Tibial nerve (tissue), 4 donors: ENCODE measurements around the gene TTC27.

ENCODE experiments used
- EP300 ChIP-seq, 2 donors: sonication (generic); formaldehyde crosslinking; IDR thresholded peaks; one replicate each; pipeline ENCODE4 v1.6.1; 2017; ENCODE audit warnings: antibody characterized with exemption in 2 of 2, mild to moderate bottlenecking in 1 of 2
- TF ChIP-seq, protein P1 (sequence below), 5 experiments: fragments of 200-600 bp in 3 of 5; fragments of 450-650 bp in 2 of 5; sonication (generic) in 3 of 5; IDR thresholded peaks; one replicate each; pipeline ENCODE4 v1.5.1; 2016 to 2019; ENCODE audit warnings: antibody characterized with exemption in 5 of 5, mild to moderate bottlenecking in 3 of 5, moderate library complexity in 2 of 5

DNA sequence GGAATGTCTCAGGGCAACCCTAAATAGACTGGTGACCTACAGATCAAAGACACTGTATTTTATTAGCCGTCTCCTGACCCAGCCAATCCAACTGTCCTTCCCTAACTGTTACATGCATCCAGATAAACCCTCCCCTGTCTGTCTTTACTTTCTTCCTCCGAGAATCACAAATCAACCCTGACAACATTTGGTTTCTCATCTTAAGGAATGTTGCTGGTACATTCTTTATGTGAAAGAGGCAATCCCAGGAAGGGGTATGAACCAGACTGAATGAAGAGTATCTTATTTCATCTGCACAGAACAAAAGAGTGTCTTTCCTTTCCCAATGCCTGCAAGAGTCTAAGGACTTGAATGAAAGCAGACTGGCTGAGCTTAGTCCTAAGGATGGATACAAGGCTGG, 205.0 kb downstream of the TTC27 start:
- TF ChIP-seq, protein P1, sequence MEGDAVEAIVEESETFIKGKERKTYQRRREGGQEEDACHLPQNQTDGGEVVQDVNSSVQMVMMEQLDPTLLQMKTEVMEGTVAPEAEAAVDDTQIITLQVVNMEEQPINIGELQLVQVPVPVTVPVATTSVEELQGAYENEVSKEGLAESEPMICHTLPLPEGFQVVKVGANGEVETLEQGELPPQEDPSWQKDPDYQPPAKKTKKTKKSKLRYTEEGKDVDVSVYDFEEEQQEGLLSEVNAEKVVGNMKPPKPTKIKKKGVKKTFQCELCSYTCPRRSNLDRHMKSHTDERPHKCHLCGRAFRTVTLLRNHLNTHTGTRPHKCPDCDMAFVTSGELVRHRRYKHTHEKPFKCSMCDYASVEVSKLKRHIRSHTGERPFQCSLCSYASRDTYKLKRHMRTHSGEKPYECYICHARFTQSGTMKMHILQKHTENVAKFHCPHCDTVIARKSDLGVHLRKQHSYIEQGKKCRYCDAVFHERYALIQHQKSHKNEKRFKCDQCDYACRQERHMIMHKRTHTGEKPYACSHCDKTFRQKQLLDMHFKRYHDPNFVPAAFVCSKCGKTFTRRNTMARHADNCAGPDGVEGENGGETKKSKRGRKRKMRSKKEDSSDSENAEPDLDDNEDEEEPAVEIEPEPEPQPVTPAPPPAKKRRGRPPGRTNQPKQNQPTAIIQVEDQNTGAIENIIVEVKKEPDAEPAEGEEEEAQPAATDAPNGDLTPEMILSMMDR (IDR thresholded peaks at IDR 0.05): no peak
- TF ChIP-seq EP300 (IDR thresholded peaks at IDR 0.05): no peak
